ENCODE results near the gene TDRD3.

DNA sequence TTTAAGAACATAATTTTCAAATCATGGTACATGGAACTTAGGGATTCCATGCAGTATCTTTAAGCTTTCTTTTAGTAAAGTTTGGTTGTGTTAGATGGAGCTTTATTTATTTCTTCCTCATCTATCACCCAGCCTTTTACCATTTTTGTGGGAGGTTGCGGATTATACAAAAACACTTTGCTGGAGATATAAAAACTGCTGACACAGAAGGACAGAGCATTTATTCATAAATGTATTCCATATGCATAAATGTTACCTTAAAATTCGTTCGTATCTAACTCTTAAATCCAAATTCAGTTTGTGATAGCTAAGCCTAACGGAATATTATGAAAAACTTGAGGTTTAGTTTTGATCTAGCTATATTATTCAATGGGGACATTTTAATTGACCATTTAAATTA, 143.3 kb downstream of the TDRD3 start:
- no peak for TF ChIP-seq CTCF (IDR thresholded peaks at IDR 0.05)
- no peak for TF ChIP-seq POLR2A (IDR thresholded peaks at IDR 0.05)

All from heart left ventricle (tissue), 13 donors.